NCI-H2029 (cell line): ENCODE measurements around the gene DHPS.
"Not testable (repeated sequence)": the region's sequence is repeated elsewhere in the genome, so short reads cannot be mapped to it uniquely, and the experiment has no call there.

ENCODE experiments used
- DNase-seq: peaks from one replicate; lab custom pipeline; 2025; lab: John Stamatoyannopoulos, UW

The DHPS gene

GRCh38 chr19:12705654-12706331, 24.1 kb upstream of the DHPS start:
- no peak for DNase-seq

GRCh38 chr19:12705169-12705568, 23.5 kb upstream of the DHPS start:
- no peak for DNase-seq

- peak; percentile 43 for DNase-seq
Measured at GRCh38 chr19:12703046-12703445, 21.4 kb upstream of the DHPS start.

GRCh38 chr19:12701596-12702282, 20.1 kb upstream of the DHPS start:
- no peak for DNase-seq

- DNase-seq, result no peak
Measured at GRCh38 chr19:12698138-12698537, 16.5 kb upstream of the DHPS start.

GRCh38 chr19:12697425-12697824, 15.7 kb upstream of the DHPS start:
- DNase-seq, result not testable (repeated sequence)

- DNase-seq, result peak; percentile 82
Measured at GRCh38 chr19:12696366-12697335, 15.0 kb upstream of the DHPS start, which contains the start of gene FBXW9. Gene FBXW9 (minus strand): TSS chr19:12696631. CDS start chr19:12696581, 50 bp downstream.

- no peak for DNase-seq
Measured at GRCh38 chr19:12695997-12696365, 14.3 kb upstream of the DHPS start.

GRCh38 chr19:12695514-12695913, 13.8 kb upstream of the DHPS start:
- DNase-seq, result no peak

- DNase-seq, result no peak
Measured at GRCh38 chr19:12695096-12695495, 13.4 kb upstream of the DHPS start.

- DNase-seq, result no peak
Measured at GRCh38 chr19:12694641-12695040, 13.0 kb upstream of the DHPS start.

GRCh38 chr19:12692960-12693359, 11.3 kb upstream of the DHPS start:
- no peak for DNase-seq

- no peak for DNase-seq
Measured at GRCh38 chr19:12689581-12690216, 8.0 kb upstream of the DHPS start.

GRCh38 chr19:12689012-12689411, 7.3 kb upstream of the DHPS start:
- no peak for DNase-seq

- no peak for DNase-seq
Measured at GRCh38 chr19:12687496-12688196, 6.0 kb upstream of the DHPS start, which contains the start of gene GNG14. Gene GNG14 (plus strand): TSS chr19:12687998. CDS start chr19:12688049, 51 bp downstream.

GRCh38 chr19:12685831-12686230, 4.2 kb upstream of the DHPS start:
- DNase-seq, result no peak

- no peak for DNase-seq
Measured at GRCh38 chr19:12680034-12680433, 1.6 kb downstream of the DHPS start.

- DNase-seq, result not testable (repeated sequence)
Measured at GRCh38 chr19:12678039-12678438, 3.6 kb downstream of the DHPS start.

- DNase-seq, result no peak
Measured at GRCh38 chr19:12676928-12677327, 4.8 kb downstream of the DHPS start.

- DNase-seq, result peak; percentile 62
Measured at GRCh38 chr19:12676384-12676792, 5.3 kb downstream of the DHPS start.

GRCh38 chr19:12675940-12676339, 5.7 kb downstream of the DHPS start:
- DNase-seq, result no peak
